ENCODE results near the gene SMU1. TPM values are rescaled to one million over a fixed set of nuclear protein-coding genes. Genes with fewer than 3 reads are reported as not detected.
A peak's percentile ranks its signal among the peaks of the same experiment; 100 is the strongest.

The SMU1 gene
- total and polyA plus RNA-seq, 2 of the 13 experiments (the other 11 are each of a cell fraction or from before 2014, with no cell fraction given), result 12.9 to 36.6 TPM

DNA sequence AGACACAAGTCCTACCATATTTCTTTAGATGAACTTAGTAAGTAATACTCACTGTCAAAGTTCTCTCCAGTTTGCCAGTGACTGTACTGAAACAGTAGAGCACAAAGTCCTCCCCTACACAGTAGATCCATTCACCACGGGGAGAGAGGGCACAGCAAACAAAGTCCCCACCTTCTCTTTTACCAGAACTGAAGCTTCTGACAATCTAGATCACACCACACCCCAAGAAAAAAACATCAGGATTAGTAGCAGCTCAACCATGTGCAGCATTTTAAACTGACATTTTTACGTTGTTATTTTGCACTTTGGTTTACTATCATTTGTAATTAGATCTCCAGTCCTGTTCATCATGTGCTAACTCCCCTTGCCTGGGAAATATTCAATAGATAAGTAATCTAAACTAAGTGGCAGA lies 28.4 kb downstream of the SMU1 start (continued):
- no peak for TF ChIP-seq ZNF652 (CRISPR knock-in tag; IDR thresholded peaks at IDR 0.05; ENCODE audit: borderline replicate concordance, low read depth)
- no peak for TF ChIP-seq ZNF781 (CRISPR knock-in tag; IDR thresholded peaks at IDR 0.05; ENCODE audit: borderline replicate concordance, not compliant biosample characterization)
- TF ChIP-seq AGO1 (IDR thresholded peaks at IDR 0.05; ENCODE audit: low read depth, low read length, poor library complexity, severe bottlenecking), result no peak
- no peak for TF ChIP-seq ZKSCAN1 (IDR thresholded peaks at IDR 0.05; ENCODE audit: low read length)
- TF ChIP-seq POLR2AphosphoS5 (IDR thresholded peaks at IDR 0.05; ENCODE audit: low read depth, low read length), result no peak
- 0 out of 2 replicates have a peak, but pooled peaks have one; percentile 46 for TF ChIP-seq ZNF792 (CRISPR knock-in tag; IDR thresholded peaks at IDR 0.05)
- TF ChIP-seq SNAI1 (CRISPR knock-in tag; IDR thresholded peaks at IDR 0.05; ENCODE audit: borderline replicate concordance), result no peak
- no peak for TF ChIP-seq ZNF776 (CRISPR knock-in tag; IDR thresholded peaks at IDR 0.05)
- no peak for TF ChIP-seq SATB2 (CRISPR knock-in tag; IDR thresholded peaks at IDR 0.05)
- no peak for TF ChIP-seq JUND (CRISPR knock-in tag; IDR thresholded peaks at IDR 0.05)
- TF ChIP-seq THYN1 (CRISPR knock-in tag; IDR thresholded peaks at IDR 0.05; ENCODE audit: borderline replicate concordance, low read depth), result no peak
- TF ChIP-seq POLR2G (IDR thresholded peaks at IDR 0.05; ENCODE audit: low read depth, low read length), result 0 out of 2 replicates have a peak, but pooled peaks have one; percentile 26
- TF ChIP-seq HOXA7 (CRISPR knock-in tag; IDR thresholded peaks at IDR 0.05), result no peak
- no peak for TF ChIP-seq POLR2AphosphoS2 (IDR thresholded peaks at IDR 0.05; ENCODE audit: low read depth, low read length)
- no peak for TF ChIP-seq HOXA9 (CRISPR knock-in tag; IDR thresholded peaks at IDR 0.05; ENCODE audit: borderline replicate concordance)
- TF ChIP-seq CBX5 (CRISPR knock-in tag; IDR thresholded peaks at IDR 0.05; ENCODE audit: borderline replicate concordance), result no peak
- peak; percentile 42; the same call in 1 of the 2 replicates for TF ChIP-seq MIER3 (CRISPR knock-in tag; IDR thresholded peaks at IDR 0.05; ENCODE audit: borderline replicate concordance)
- TF ChIP-seq, protein P1, sequence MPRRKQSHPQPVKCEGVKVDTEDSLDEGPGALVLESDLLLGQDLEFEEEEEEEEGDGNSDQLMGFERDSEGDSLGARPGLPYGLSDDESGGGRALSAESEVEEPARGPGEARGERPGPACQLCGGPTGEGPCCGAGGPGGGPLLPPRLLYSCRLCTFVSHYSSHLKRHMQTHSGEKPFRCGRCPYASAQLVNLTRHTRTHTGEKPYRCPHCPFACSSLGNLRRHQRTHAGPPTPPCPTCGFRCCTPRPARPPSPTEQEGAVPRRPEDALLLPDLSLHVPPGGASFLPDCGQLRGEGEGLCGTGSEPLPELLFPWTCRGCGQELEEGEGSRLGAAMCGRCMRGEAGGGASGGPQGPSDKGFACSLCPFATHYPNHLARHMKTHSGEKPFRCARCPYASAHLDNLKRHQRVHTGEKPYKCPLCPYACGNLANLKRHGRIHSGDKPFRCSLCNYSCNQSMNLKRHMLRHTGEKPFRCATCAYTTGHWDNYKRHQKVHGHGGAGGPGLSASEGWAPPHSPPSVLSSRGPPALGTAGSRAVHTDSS (CRISPR knock-in tag; conservative IDR thresholded peaks at IDR 0.05), result no peak
- no peak for TF ChIP-seq ZNF619 (CRISPR knock-in tag; IDR thresholded peaks at IDR 0.05)
- TF ChIP-seq, protein P2, sequence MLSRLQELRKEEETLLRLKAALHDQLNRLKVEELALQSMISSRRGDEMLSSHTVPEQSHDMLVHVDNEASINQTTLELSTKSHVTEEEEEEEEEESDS (CRISPR knock-in tag; IDR thresholded peaks at IDR 0.05; ENCODE audit: borderline replicate concordance), result no peak
- TF ChIP-seq, protein P3, sequence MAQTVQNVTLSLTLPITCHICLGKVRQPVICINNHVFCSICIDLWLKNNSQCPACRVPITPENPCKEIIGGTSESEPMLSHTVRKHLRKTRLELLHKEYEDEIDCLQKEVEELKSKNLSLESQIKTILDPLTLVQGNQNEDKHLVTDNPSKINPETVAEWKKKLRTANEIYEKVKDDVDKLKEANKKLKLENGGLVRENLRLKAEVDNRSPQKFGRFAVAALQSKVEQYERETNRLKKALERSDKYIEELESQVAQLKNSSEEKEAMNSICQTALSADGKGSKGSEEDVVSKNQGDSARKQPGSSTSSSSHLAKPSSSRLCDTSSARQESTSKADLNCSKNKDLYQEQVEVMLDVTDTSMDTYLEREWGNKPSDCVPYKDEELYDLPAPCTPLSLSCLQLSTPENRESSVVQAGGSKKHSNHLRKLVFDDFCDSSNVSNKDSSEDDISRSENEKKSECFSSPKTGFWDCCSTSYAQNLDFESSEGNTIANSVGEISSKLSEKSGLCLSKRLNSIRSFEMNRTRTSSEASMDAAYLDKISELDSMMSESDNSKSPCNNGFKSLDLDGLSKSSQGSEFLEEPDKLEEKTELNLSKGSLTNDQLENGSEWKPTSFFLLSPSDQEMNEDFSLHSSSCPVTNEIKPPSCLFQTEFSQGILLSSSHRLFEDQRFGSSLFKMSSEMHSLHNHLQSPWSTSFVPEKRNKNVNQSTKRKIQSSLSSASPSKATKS (CRISPR knock-in tag; IDR thresholded peaks at IDR 0.05), result no peak
- TF ChIP-seq MTF1 (CRISPR knock-in tag; IDR thresholded peaks at IDR 0.05), result no peak
- TF ChIP-seq ZNF180 (CRISPR knock-in tag; IDR thresholded peaks at IDR 0.05; ENCODE audit: borderline replicate concordance, low read depth), result no peak
- TF ChIP-seq, protein P4, sequence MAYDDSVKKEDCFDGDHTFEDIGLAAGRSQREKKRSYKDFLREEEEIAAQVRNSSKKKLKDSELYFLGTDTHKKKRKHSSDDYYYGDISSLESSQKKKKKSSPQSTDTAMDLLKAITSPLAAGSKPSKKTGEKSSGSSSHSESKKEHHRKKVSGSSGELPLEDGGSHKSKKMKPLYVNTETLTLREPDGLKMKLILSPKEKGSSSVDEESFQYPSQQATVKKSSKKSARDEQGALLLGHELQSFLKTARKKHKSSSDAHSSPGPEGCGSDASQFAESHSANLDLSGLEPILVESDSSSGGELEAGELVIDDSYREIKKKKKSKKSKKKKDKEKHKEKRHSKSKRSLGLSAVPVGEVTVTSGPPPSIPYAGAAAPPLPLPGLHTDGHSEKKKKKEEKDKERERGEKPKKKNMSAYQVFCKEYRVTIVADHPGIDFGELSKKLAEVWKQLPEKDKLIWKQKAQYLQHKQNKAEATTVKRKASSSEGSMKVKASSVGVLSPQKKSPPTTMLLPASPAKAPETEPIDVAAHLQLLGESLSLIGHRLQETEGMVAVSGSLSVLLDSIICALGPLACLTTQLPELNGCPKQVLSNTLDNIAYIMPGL (CRISPR knock-in tag; IDR thresholded peaks at IDR 0.05; ENCODE audit: borderline replicate concordance in 1 of 2, low read depth in 1 of 2), result no peak
- TF ChIP-seq HDAC2 (CRISPR knock-in tag; IDR thresholded peaks at IDR 0.05), result peak; percentile 65
- no peak for TF ChIP-seq RFX5 (IDR thresholded peaks at IDR 0.05; ENCODE audit: low read depth, low read length)
- TF ChIP-seq ZNF264 (CRISPR knock-in tag; IDR thresholded peaks at IDR 0.05), result no peak; the same call in 1 of the 2 replicates
